ENCODE data around the gene PIGN.
A peak's percentile ranks its signal among the peaks of the same experiment; 100 is the strongest.
"Not testable (repeated sequence)": the region's sequence is repeated elsewhere in the genome, so short reads cannot be mapped to it uniquely, and the experiment has no call there.

The PIGN gene

DNA sequence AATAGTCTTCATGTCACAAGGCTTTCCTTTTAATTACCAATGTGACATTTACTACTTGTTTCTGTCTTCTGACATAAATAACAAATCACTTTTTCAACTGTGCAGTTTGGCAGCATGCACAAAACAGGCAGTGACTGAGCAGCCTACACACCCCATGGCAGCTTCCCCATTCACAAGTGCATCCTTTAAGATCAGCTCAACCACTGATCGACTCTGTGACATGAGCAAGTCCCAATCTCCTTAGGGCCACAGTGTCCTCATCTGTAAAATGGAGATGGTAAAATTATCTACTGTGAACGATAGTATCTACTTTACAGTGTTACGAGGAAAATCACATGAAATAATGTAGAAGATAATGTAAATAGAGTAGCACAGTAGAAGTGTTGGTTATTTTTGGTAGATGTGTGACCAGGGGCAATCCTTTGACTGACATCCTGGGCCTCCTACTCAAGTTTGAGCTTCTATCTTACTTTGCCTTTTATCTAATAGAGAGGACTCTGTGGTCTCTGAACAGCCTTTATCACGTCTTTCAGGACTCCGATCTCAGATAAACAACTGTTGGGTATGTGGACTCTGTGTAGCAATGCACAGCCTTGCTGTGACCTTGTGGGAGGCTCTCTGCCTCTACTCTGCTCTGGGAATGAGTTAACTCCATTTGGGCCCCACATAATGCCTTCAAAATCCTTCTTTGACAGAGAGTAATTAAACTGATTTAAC, 120.6 kb downstream of the PIGN start:
- no peak for DNase-seq (ENCODE audit: low spot score)
- no peak for FAIRE-seq

DNA sequence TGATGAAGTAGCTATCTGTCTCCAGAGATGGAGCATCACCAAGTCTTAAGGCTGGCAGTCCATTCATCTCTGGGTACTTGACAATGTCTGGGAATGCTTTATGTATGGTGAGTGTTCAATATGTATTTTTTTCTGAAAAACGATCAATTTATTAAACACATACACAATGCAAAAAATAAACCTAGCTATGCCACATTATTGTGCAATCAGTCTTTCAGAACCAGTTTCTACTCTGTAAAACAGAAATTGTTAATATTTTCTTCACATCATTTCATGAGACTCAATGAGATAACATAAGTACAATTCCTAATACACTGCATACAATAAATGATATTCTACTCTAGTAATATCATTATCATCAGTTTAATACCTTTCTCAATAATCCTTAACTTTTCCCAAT, 122.5 kb downstream of the PIGN start:
- DNase-seq (ENCODE audit: low spot score) (no peak), FAIRE-seq (no peak)

DNA sequence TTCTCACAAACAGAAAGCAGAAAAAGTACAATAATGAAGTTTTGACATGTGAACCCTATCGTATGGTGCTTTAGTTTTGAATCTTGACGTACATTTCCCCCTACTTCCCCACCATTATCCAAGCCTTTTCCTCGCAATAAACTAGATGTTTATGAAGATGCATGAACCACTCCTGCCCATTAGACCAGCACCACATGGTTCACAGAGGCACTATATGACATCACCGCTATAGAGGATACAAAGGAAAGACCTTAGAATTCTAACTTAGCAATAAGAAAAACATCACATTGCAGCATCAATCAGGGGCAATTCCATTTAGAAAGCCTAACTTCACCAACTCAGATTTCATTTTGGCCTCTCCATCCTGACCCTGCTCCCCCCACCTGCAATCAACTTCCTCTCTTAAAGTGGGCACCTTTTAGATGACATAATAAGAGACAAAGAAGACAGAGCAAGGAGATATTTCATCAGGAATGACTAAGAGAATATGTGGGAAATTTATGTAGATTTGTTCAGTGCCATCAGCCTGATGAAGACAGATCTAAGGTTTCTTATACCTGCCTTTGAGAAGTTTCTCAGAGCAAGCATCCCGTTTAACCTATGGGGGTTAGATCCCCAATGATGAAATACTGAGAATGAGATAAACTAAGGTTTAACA, 124.9 kb downstream of the PIGN start:
- DNase-seq (ENCODE audit: low spot score) = no peak

DNA sequence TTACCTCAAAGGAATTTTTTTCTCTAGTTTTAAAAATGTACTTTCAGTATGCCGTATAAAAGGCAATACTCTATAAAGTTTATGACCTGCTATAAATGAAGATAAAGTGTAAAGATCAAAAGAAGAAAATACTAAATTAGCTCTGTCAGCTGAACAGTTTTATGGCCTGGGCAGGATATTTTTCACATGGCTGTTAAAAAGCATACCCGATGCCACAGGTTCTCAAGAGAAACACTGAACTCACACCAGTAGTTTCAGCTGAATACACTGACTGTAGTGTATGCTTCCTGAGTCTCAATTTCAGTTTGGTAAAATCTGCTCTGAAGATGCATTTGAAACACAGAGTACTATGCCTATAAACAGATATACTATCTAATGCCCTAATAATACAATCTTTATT, 126.0 kb downstream of the PIGN start:
- DNase-seq (ENCODE audit: low spot score) (no peak), FAIRE-seq (no peak)

More for the DNA sequence above, 124.9 kb downstream of the PIGN start:
- no peak for FAIRE-seq

DNA sequence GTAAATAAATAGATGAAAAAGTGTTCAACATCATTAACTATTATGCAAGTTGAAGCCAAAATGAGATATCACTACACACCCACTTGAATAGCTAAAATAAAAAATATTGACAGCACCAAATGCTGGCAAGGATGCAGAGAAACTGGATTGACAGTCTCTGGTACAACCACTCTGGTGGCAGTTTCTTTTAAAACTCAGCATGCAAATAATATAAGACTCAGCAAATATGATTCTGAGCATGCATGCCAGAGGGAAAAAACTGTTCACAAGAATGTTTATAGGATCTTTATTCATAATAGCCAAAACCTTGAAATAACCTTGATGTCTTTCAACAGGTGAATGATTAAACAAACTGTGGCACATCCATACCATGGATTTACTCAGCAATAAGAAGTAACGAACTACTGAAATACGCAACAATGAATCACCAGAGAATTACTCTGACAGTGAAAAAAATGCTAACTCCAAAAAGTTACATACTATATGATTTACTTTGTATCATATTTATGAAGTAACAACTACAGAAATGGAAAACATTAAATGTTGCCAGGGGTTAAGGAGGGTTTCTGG, 131.8 kb downstream of the PIGN start:
- DNase-seq (ENCODE audit: low spot score) (no peak), FAIRE-seq (no peak)

DNA sequence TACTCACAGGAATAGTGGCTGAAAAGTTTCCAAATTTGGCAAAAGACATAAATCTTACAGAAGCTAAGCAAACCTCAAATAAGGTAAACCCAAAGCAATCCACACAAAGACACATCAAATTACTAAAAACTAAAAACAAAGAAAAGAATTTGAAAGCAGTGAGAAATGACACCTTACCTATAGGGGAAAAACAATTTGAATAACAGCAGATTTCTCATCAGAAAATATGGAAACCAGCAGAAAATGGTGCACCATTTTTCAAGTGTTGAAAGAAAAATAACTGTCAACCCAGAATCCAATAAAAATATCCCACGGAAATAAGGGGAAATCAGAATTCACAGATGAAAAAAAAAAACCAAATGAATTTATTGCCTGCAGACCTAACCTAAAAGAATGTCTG, 138.6 kb downstream of the PIGN start:
- FAIRE-seq = no peak
- DNase-seq (ENCODE audit: low spot score) = no peak

DNA sequence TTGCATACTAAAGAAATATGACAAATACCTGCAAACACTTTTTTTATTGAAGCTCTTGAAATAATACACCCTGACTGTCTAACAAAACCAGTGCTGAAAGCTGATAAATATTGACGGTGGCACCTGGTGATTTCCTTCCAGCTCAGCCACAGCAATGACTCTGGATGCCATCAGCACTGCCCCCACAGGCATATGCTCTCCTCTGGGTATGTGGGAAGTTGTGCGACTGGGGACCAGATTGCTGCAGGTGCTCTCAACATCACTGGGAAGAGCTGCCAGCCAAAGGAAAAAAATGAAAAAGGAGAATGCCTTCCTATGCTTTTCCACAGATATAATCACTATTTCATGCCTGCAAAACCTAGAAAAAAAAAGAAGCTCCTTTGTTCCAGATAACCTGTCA, 141.5 kb downstream of the PIGN start:
- FAIRE-seq (no peak), DNase-seq (ENCODE audit: low spot score) (no peak)

DNA sequence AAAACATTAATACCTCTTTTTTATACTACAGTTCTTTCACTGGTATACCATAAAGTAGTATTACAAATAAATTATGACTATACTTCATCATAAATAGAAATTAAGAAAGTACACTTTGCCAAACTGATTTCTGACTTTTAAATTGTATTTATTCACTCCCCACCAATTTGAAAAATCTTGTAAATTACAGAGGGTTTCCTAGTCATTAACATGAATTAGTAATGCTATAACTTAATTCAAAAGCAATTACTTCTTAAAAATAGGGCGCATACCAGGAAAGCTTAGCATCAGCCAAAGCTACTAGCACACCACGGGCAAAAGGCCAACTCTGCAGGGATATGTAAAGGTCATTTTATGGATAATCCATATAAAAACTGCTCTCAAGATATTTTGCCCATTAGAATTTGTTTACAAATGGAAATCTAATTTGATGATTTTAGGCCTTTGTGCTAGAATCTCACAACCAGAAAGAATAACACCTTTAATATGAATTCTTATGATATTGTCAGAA, 142.3 kb downstream of the PIGN start:
- FAIRE-seq (no peak), DNase-seq (ENCODE audit: low spot score) (no peak)

DNA sequence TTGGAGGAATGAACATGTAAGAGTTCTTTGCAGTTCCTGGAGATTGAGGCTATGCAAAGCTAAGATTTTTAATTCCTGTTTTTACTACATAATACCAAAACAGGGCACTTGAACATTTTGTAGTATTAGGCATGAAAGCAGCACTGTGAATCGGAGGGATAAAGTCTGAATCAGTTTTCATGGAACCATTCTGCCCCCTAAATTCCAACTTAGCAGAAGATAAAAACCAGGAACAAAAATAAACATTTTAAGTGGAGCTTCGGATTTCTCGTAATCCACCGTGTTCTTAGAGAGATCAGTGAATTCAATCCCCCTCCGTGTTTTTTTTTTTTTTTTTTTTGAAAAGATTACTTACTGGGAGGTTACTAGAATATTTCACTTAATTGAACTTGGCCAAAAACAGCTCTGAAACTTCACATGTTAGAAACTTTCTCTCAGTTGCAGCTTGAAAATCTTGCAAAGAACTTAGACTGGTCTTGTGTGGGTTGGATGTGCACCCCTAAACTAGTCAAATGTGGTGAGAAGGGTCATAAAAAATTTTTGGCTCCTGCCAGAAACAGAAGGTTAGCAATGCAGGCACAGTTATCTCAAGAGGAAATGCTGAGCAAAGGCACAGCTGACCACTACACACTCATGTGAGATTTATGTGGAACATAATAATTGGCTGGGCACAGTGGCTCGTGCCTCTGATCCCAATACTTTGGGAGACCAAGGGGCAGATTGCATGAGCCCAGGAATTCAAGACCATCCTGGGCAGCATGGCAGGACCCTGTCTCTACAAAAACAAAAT, 148.7 kb downstream of the PIGN start:
- DNase-seq (ENCODE audit: low spot score) (no peak), FAIRE-seq (no peak)

DNA sequence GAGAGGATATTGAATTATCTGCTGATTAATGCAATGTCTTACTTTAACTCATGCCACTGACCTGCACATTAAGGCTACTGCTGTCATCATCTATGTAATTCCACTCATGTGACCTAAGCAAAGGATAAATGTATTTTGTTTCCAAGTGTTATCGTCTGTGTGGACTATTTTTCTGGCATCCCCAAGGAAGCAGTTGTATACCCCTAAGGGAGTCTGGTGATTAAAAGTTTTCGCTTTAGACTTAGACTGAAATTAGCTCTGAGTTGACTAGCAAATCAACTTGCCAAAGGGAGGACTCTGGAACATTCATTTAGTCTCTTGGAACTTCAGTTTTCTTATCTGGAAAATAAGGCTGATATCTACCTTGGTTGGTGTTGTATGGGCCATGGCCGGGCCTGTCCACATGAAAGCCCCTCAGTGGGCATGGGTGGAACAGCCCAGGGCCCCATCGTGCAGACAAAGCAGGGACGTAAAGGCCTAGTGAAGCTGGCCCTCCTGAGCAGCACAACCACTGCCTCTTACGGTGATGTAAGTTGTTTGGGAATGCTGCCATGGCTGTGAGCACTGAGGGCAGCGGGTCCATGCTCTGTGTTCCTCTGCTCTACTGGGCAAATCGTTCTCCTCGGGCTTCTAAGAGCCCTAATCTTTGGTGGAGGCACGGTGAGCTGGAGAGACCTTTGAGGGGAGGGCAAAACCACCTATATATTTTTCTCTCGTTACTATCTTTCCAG, 149.7 kb downstream of the PIGN start:
- DNase-seq (ENCODE audit: low spot score) = no peak
- FAIRE-seq = no peak

DNA sequence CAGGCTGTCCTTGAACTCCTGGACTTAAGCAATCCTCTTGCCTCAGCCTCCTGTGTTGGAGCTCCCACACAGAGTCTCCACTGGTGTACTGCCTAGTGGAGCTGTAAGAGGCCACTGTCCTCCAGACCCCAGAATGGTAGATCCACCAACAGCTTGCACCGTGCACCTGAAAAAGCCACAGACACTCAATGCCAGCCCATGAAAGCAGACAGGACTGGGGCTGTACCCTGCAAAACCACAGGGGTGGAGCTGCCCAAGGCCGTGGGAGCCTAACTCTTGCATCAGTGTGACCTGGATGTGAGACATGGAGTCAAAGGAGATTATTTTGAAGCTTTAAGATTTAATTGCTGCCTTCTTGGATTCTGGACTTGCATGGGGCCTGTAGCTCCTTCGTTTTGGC, 152.6 kb downstream of the PIGN start:
- FAIRE-seq; DNase-seq (ENCODE audit: low spot score): not testable (repeated sequence)

DNA sequence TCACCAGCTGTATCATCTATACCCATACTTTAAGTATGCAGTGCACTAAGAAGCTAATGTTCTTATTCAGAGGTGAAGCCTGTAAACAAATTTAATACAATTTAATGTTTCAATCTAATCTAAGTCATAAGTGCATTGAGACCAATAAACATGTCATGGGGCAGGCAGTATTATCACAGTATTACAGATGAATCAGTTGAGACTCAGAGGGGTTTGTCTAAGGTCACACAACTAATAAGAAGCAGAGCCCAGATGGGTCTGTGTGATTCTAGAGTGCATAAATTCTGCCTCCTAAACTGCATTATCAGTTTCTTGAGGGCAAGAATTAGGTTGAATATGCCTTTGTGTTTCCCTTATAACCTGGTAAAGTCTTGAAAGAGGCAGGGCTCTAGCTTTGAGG, 153.1 kb downstream of the PIGN start:
- no peak for FAIRE-seq
- DNase-seq (ENCODE audit: low spot score) = no peak

DNA sequence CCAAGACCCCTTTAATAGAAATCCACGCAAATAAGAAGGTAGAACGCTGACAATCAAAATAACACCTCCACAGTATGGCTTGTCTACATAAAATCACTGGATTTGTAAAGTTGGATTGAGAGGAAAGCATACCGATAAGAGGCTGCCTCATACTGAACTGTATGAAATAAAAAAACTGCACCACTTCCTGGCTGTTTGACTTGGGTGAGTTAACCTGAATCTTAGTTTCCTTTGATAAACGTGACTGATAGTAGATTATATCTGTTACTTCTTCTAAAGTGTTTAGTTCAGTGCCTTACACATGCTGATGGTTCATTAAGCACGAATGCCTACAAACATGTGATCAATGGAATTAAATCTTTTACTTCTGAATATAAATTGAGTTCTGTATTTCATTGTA, 153.6 kb downstream of the PIGN start:
- FAIRE-seq (no peak), DNase-seq (ENCODE audit: low spot score) (no peak)

DNA sequence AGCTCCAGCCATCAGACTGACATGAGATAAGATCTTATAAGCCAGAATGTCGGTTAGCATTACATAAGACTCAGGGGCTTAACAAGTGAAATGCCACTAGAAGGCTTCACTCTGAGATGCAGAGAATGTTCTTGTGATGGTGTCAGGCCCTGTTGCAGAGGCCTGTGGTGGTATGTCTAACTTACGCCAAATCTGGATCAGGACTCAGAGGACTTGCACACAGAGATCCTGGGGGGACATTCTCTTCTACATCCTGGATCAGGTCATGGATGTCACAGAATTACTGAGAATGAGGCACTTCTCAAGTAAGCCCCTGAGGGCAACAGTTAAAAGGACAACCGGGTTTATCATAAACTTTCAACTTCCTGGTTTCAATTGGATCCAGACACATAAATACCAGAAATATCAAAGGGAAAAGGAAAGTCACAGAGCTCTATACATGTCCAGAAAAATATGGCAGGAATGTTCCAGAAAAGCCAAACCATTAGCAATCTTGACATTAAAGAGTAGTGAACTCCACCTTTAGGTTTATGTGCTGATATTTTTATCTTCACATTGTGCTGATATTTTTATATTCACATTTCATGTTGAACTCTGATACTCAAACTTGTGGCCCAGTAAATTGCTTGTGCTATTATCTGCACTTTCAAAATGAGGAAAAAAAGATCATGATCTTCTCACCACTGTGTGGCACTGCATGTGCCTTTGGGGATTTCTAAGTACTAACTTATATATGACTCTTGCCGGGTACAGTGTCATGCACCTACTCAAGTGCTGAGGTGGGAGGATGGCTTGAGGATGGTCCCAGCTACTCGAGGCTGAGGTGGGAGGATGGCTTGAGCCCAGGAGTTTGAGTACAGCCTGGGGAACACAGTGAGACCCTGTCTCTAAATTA, 156.5 kb downstream of the PIGN start:
- DNase-seq (ENCODE audit: low spot score) (no peak), FAIRE-seq (no peak)

DNA sequence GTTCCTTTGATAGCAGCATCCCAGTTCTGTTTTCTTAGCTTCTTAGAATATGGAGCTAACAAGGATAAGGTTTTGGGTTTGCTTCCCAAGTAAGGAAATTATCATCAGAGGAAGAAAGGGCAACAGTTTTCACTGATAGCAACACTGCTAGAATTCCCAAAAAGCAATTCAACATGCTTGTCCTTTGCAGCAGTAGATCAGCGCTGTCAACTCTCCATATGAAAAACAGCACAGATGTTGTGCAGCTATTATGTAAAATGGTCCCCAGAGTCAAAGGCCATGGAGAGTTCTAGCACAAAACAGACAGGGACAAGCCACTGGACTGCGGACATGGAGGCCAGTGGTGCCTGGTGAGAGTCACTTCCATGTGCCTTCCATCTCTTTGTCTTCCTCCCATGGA, 158.1 kb downstream of the PIGN start:
- FAIRE-seq = no peak
- DNase-seq (ENCODE audit: low spot score) = no peak

DNA sequence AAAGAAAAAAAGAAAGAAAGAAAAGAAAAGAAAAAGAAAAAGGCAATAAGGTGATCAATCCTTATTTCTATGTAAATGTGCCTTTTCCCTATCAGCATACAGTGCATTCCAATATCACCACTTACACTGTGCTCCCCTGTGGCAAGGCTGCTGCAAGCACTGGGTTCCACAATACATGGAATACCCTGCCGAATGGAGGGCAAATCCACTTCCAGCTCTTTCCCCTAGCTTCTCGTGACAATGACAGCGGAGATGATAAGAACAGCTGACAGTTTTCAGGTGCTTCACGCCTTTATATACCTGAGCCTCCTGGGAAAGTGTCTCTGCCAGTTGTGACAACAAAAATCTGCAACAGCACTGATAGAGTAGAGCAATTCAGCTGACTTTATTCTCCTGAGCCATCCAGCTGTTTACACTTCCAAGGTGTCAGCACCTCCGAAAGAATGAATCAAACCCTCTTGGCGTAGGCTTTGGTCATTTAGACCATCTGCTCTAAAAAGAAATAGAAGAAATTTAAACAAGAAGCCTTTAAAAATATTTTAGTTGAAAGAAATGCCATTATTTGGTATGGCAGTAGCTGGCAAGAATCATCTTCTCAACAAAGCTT, 158.8 kb downstream of the PIGN start:
- FAIRE-seq (no peak), DNase-seq (ENCODE audit: low spot score) (no peak)

DNA sequence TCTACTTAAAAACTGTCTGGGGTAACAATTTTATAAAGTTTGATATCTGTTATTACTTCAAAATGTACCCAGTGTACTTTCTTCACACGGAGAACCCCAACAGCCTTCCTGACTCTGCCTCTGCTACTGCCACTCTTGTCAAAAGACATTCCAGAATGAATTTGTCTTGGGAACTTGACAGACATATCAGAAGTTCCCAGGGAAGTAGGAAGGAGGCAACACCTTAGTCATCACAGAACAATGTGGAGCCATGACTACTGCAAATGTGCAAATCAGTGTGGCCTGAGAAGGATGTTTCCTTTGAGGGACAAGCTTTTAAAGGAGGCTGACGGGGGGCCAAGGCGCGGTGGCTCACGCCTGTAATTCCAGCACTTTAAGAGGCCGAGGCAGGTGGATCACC, 160.3 kb downstream of the PIGN start:
- FAIRE-seq (no peak), DNase-seq (ENCODE audit: low spot score) (peak; percentile 25)

DNA sequence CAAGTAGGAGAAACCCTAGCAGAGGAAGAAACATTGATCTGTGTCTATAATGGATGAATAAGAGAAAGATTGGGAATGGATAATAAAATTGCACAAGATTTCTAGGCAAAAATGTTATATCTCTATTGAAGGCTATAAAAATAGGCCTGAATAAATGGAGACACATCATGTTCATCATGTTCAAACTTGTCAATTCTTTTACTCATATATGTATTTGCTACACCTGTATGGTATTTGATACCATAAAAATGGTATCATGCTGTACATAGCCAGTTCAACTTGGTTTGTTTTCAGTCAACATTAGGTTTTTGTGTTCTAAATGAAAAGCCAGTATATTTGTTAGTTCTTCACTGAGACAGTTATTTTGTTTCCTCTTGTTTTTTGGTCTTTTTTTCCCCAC, 161.9 kb downstream of the PIGN start:
- no peak for FAIRE-seq
- no peak for DNase-seq (ENCODE audit: low spot score)

DNA sequence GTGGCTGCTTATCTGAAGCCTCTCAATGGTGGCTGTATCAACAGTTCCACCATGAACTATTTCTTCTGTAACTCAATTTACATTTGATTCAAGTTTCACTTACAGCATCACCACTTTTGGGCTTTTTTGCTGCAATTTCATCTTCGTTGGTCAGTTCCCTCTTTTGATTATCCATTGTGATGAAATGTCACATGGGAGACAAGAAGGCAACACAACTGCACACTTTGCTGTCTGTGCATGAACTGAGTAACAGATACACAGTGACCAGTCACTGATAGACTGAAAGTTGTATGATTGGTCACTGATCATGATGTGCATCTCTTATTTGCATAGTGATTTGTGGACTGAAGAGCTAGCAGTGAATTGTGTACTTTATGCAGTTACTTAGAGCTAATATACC, 163.3 kb downstream of the PIGN start:
- FAIRE-seq = no peak
- no peak for DNase-seq (ENCODE audit: low spot score)

DNA sequence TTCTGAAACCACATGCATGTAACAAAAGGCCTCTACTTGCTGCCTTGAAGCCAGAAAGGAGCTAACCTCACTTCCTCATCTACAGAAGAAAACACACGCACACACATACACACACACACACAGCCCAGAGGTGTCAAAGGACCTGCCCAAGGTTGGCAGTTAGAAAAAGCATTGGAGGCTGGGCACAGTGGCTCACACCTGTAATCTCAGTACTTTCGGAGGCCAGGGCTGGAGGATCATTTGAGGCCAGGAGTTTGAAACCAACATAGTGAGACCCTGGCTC, 168.2 kb downstream of the PIGN start:
- no peak for FAIRE-seq
- no peak for DNase-seq (ENCODE audit: low spot score)
